ENCODE measurements around the gene SAMD8. TPM values are rescaled to one million over a fixed set of nuclear protein-coding genes. Genes with fewer than 3 reads are reported as not detected.
"Not testable (repeated sequence)": the region's sequence is repeated elsewhere in the genome, so short reads cannot be mapped to it uniquely, and the experiment has no call there.

SAMD8 gene
- polyA plus RNA-seq, 1 experiment, result 14.2 TPM

DNA sequence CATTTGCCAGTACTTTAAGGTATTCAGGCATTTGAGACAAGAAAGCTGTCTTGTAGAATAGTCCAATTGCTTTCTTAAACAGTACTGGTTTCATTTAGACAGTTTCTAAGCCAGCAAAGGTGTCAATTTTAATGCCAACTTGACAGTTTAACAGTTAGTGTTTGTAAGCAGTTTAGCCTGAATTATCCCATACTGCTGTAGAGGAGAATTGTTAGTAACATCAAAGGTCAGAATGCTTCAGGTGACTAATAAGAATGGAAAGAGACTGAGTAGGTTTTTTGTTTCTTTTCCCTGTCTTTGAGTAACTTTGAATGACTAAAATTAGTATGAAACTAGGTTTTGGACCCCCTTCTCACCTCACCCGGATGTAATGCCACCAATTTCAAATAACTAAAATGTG lies 69.6 kb downstream of the SAMD8 start:
- no peaks in the 10 kb centered on the region for H3K27me3 ChIP-seq (ENCODE audit: control insufficient read depth, insufficient read depth, low read length)
- ChIA-PET POLR2A (no interaction called here), CTCF (interaction anchor here (16.5 kb wide), 1 partner anchor 50 kb away, joined by 292 read pairs; the partner anchor contains the start of gene COMTD1)
- peaks cover 4% of the 10 kb centered on the region for H3K36me3 ChIP-seq (ENCODE audit: control insufficient read depth, insufficient read depth, low read length)
- no peak overlapping the region for H3K4me3 ChIP-seq (ENCODE audit: low read depth, low read length)
- TF ChIP-seq, protein P1, sequence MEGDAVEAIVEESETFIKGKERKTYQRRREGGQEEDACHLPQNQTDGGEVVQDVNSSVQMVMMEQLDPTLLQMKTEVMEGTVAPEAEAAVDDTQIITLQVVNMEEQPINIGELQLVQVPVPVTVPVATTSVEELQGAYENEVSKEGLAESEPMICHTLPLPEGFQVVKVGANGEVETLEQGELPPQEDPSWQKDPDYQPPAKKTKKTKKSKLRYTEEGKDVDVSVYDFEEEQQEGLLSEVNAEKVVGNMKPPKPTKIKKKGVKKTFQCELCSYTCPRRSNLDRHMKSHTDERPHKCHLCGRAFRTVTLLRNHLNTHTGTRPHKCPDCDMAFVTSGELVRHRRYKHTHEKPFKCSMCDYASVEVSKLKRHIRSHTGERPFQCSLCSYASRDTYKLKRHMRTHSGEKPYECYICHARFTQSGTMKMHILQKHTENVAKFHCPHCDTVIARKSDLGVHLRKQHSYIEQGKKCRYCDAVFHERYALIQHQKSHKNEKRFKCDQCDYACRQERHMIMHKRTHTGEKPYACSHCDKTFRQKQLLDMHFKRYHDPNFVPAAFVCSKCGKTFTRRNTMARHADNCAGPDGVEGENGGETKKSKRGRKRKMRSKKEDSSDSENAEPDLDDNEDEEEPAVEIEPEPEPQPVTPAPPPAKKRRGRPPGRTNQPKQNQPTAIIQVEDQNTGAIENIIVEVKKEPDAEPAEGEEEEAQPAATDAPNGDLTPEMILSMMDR (IDR thresholded peaks at IDR 0.05; ENCODE audit: insufficient read depth, low read depth, low read length), result no peak
- no peak for DNase-seq (ENCODE audit: low read depth)

DNA sequence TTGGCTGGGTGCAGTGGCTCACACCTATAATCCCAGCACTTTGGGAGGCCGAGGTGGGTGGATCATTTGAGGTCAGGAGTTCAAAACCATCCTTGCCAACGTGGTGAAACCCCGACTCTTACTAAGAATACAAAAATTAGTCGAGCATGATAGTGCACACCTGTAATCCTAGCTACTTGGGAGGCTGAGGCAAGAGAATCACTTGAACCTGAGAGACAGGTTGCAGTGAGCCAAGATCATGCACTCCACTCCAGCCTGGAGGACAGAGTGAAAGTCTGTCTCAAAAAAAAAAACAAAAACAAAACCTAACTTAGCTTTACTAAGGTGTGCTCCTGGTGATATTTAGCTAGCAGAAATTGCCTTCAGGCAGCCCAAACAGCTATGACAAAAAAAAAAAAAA lies 74.9 kb downstream of the SAMD8 start:
- DNase-seq (ENCODE audit: low read depth), result no peak
- CTCF ChIA-PET, result interaction anchor here (2.6 to 16.5 kb wide), 2 partner anchors 7 to 45 kb away, joined by 12 to 292 read pairs; partner anchors contain the start of gene COMTD1
- POLR2A ChIA-PET, result no interaction called here

DNA sequence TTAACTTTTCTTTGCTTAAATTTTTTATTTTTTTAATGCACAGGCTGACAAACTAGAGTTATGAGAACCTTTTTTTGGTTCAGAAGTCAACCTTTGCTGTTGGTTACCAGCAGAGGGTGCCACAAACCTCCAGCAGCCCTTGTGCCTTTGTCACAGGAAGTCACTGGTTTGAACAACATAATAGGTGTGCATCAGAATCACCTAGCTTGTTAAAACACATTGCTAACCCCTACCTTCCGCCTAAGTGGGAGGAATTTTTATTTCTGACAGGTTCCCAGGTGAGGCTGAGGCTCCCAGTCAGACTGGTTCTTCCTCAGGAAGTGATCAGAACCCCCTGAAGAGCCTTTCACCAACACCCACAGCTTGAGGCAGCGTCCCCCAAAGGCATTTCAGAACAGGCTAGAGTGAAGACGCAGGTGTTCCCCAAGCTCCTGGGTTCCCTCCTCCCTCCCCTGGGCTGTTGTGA lies 76.5 kb downstream of the SAMD8 start:
- TF ChIP-seq, protein P1 (IDR thresholded peaks at IDR 0.05; ENCODE audit: insufficient read depth, low read depth, low read length), result peak; percentile 84
- DNase-seq (ENCODE audit: low read depth), result no peak
- CTCF ChIA-PET, result interaction anchor here (0.6 to 16.5 kb wide), 18 partner anchors 9 to 43 kb away, joined by 3 to 292 read pairs (median 3); partner anchors contain the start of genes COMTD1 and VDAC2
- no peaks in the 10 kb centered on the region for H3K27me3 ChIP-seq (ENCODE audit: control insufficient read depth, insufficient read depth, low read length)
- POLR2A ChIA-PET, result interaction anchor here (0.6 kb wide), 2 partner anchors 44 to 48 kb away, joined by 8 to 9 read pairs; partner anchors contain the start of gene COMTD1
- H3K36me3 ChIP-seq (ENCODE audit: control insufficient read depth, insufficient read depth, low read length), result no peaks in the 10 kb centered on the region; the same call in 1 of the 2 replicates
- no peak overlapping the region for H3K4me3 ChIP-seq (ENCODE audit: low read depth, low read length)

More for the DNA sequence above, 74.9 kb downstream of the SAMD8 start:
- H3K27me3 ChIP-seq (ENCODE audit: control insufficient read depth, insufficient read depth, low read length), result no peaks in the 10 kb centered on the region
- TF ChIP-seq, protein P1 (IDR thresholded peaks at IDR 0.05; ENCODE audit: insufficient read depth, low read depth, low read length), result no peak
- H3K4me3 ChIP-seq (ENCODE audit: low read depth, low read length), result no peak overlapping the region
- H3K36me3 ChIP-seq (ENCODE audit: control insufficient read depth, insufficient read depth, low read length), result no peaks in the 10 kb centered on the region

DNA sequence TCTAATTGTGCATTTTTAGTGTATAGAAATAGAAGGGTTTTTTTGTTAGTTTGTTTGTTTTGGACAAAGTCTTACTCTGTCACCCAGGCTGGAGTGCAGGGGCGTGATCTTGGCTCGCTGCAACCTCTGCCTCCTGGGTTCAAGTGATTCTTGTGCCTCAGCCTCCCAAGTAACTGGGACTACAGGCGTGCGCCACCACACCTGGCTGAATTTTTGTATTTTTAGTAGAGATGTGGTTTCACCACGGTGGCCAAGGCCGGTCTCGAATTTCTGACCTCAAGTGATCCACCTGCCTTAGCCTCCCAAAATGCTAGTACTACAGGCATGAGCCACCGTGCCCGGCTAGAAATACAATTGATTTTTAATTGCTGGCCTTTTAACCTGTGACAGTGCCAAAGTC lies 77.1 kb downstream of the SAMD8 start:
- H3K36me3 ChIP-seq (ENCODE audit: control insufficient read depth, insufficient read depth, low read length); H3K27me3 ChIP-seq (ENCODE audit: control insufficient read depth, insufficient read depth, low read length); POLR2A ChIA-PET; H3K4me3 ChIP-seq (ENCODE audit: low read depth, low read length); DNase-seq (ENCODE audit: low read depth): not testable (repeated sequence)
- CTCF ChIA-PET, result interaction anchor here (0.6 to 16.5 kb wide), 17 partner anchors 9 to 43 kb away, joined by 3 to 292 read pairs (median 3); partner anchors contain the start of genes COMTD1 and VDAC2

DNA sequence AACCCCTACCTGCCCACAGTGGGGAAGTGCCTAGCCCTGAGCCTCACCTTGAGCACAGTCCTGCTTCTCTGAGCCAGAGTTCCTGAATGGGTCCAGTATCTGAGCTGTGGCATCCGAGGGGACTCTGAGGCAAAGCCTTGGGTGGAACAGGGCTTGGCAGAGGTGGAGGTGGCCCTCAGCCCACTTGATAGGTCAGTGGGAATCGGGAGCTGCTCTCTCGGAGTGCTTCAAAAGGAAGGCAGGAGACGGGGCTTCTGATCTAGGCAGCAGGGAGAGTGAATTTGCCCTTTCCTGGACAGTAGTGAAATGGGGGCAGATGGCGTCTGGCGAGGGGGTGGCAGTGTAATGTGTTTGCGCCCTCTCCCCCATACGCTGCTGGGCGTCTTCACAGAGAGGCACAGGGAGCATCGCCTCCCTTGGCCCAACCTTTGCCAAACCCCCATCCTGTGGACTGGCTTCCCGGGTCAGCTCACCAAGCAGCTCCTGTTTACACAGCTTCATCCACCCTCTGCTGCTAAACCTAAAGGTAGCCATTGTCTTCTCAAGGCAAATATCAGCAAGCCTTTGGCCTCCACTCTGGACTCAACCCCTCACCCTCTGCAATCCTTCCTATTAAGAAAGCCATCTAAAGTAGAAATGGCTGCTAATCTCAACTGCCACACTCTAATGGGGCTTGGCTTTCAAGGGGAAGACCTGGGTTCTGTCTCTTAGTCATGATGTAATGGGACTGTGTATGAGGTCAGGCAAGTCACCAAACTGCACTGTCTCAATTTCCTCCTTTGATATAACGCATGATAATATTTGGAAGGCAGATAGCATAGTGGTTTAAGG lies 78.0 kb downstream of the SAMD8 start:
- H3K27me3 ChIP-seq (ENCODE audit: control insufficient read depth, insufficient read depth, low read length), result no peaks in the 10 kb centered on the region
- no peak overlapping the region for H3K4me3 ChIP-seq (ENCODE audit: low read depth, low read length)
- H3K36me3 ChIP-seq (ENCODE audit: control insufficient read depth, insufficient read depth, low read length), result no peaks in the 10 kb centered on the region; the same call in 1 of the 2 replicates
- CTCF ChIA-PET, result interaction anchor here (0.6 to 16.5 kb wide), 4 partner anchors 13 to 82 kb away, joined by 3 to 292 read pairs (median 3); partner anchors contain the start of gene COMTD1
- POLR2A ChIA-PET, result no interaction called here
- no peak for DNase-seq (ENCODE audit: low read depth)
- TF ChIP-seq, protein P1 (IDR thresholded peaks at IDR 0.05; ENCODE audit: insufficient read depth, low read depth, low read length), result no peak
